SK-N-SH (cell line): Measurements from ENCODE around the gene NKAIN4.

Experiments
- ELF1 ChIP-seq: IDR thresholded peaks from 2 replicates; pipeline ENCODE4 v1.4.0; 2012
- EP300 ChIP-seq, 2 experiments: IDR thresholded peaks; 2 replicates each; pipeline versions ENCODE4 v1.4.0 to v1.6.1; 2012; ENCODE audit warnings: borderline replicate concordance in 1 of 2, low read depth in 1 of 2, low read length in 1 of 2
- MXI1 ChIP-seq: IDR thresholded peaks from 2 replicates; pipeline ENCODE4 v1.6.1; 2012; ENCODE audit warnings: mild to moderate bottlenecking, low read depth, low read length, improper control_type of control experiment
- POLR2AphosphoS5 ChIP-seq: IDR thresholded peaks from 2 replicates; pipeline ENCODE4 v1.6.1; 2012; ENCODE audit warnings: low read depth, low read length
- RAD21 ChIP-seq: IDR thresholded peaks from 2 replicates; pipeline ENCODE4 v1.6.1; 2012; ENCODE audit warnings: mild to moderate bottlenecking, low read length
- TAF1 ChIP-seq: IDR thresholded peaks from 2 replicates; pipeline ENCODE4 v1.6.1; 2012; ENCODE audit warnings: low read depth, mild to moderate bottlenecking, low read length, moderate library complexity, borderline replicate concordance
- TCF12 ChIP-seq: IDR thresholded peaks from 2 replicates; pipeline ENCODE4 v1.4.0; 2012
- TEAD4 ChIP-seq: IDR thresholded peaks from 2 replicates; pipeline ENCODE4 v1.4.0; 2012; ENCODE audit warnings: mild to moderate bottlenecking, borderline replicate concordance; ENCODE audit not compliant: insufficient read depth
- YY1 ChIP-seq: IDR thresholded peaks from 2 replicates; pipeline ENCODE4 v1.4.0; 2012; ENCODE audit warnings: low read depth, mild to moderate bottlenecking
- TF ChIP-seq, protein P1 (sequence below): fragments of 200-600 bp; sonication (generic); IDR thresholded peaks from 2 replicates; pipeline ENCODE4 v1.6.1; 2017; ENCODE audit warnings: antibody characterized with exemption, mild to moderate bottlenecking, moderate library complexity
- TF ChIP-seq, protein P2 (sequence below): IDR thresholded peaks from 2 replicates; pipeline ENCODE4 v1.6.1; 2012; ENCODE audit warnings: mild to moderate bottlenecking, low read depth, low read length, moderate library complexity
- TF ChIP-seq, protein P3 (sequence below): IDR thresholded peaks from 2 replicates; pipeline ENCODE4 v1.4.0; 2012; ENCODE audit warnings: low read depth
- TF ChIP-seq, protein P4 (sequence below): fragments of 150-350 bp; IDR thresholded peaks from 2 replicates; pipeline ENCODE4 v1.6.1; 2017; ENCODE audit warnings: antibody characterized with exemption, low read length, low read depth, borderline replicate concordance

DNA sequence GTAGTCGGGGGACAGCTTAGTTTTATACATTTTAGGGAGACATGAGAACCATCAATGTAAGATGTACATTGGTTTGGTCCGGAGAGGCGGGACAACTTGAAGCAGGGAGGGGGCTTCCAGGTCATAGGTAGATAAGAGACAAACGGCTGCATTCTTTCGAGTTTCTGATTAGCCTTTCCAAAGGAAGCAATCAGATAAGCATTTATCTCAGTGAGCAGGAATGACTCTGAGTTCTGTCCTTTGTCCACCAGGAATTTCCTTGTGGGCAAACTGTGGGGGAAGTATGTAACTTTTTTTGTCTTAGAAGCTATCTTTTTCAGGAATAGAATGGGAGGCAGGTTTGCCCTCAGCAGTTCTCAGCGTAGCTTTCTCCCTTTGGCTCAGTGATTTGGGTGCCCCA lies 39.7 kb downstream of the NKAIN4 start:
- TF ChIP-seq RAD21 (no peak), MXI1 (no peak), YY1 (no peak), POLR2AphosphoS5 (no peak), EP300 (IDR thresholded peaks at IDR 0.05; ENCODE audit: borderline replicate concordance in 1 of 2, low read depth in 1 of 2, low read length in 1 of 2) (no peak), TCF12 (no peak), TAF1 (no peak), ELF1 (no peak), TEAD4 (no peak)
- TF ChIP-seq, protein P1, sequence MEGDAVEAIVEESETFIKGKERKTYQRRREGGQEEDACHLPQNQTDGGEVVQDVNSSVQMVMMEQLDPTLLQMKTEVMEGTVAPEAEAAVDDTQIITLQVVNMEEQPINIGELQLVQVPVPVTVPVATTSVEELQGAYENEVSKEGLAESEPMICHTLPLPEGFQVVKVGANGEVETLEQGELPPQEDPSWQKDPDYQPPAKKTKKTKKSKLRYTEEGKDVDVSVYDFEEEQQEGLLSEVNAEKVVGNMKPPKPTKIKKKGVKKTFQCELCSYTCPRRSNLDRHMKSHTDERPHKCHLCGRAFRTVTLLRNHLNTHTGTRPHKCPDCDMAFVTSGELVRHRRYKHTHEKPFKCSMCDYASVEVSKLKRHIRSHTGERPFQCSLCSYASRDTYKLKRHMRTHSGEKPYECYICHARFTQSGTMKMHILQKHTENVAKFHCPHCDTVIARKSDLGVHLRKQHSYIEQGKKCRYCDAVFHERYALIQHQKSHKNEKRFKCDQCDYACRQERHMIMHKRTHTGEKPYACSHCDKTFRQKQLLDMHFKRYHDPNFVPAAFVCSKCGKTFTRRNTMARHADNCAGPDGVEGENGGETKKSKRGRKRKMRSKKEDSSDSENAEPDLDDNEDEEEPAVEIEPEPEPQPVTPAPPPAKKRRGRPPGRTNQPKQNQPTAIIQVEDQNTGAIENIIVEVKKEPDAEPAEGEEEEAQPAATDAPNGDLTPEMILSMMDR = no peak
- TF ChIP-seq, protein P2, sequence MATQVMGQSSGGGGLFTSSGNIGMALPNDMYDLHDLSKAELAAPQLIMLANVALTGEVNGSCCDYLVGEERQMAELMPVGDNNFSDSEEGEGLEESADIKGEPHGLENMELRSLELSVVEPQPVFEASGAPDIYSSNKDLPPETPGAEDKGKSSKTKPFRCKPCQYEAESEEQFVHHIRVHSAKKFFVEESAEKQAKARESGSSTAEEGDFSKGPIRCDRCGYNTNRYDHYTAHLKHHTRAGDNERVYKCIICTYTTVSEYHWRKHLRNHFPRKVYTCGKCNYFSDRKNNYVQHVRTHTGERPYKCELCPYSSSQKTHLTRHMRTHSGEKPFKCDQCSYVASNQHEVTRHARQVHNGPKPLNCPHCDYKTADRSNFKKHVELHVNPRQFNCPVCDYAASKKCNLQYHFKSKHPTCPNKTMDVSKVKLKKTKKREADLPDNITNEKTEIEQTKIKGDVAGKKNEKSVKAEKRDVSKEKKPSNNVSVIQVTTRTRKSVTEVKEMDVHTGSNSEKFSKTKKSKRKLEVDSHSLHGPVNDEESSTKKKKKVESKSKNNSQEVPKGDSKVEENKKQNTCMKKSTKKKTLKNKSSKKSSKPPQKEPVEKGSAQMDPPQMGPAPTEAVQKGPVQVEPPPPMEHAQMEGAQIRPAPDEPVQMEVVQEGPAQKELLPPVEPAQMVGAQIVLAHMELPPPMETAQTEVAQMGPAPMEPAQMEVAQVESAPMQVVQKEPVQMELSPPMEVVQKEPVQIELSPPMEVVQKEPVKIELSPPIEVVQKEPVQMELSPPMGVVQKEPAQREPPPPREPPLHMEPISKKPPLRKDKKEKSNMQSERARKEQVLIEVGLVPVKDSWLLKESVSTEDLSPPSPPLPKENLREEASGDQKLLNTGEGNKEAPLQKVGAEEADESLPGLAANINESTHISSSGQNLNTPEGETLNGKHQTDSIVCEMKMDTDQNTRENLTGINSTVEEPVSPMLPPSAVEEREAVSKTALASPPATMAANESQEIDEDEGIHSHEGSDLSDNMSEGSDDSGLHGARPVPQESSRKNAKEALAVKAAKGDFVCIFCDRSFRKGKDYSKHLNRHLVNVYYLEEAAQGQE = no peak
- TF ChIP-seq, protein P3, sequence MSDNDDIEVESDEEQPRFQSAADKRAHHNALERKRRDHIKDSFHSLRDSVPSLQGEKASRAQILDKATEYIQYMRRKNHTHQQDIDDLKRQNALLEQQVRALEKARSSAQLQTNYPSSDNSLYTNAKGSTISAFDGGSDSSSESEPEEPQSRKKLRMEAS = no peak
- TF ChIP-seq, protein P4, sequence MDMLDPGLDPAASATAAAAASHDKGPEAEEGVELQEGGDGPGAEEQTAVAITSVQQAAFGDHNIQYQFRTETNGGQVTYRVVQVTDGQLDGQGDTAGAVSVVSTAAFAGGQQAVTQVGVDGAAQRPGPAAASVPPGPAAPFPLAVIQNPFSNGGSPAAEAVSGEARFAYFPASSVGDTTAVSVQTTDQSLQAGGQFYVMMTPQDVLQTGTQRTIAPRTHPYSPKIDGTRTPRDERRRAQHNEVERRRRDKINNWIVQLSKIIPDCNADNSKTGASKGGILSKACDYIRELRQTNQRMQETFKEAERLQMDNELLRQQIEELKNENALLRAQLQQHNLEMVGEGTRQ = no peak
